ENCODE results near the gene FAM229A. TPM values are rescaled to one million over a fixed set of nuclear protein-coding genes. Genes with fewer than 3 reads are reported as not detected.

FAM229A gene
- total and polyA plus RNA-seq, 9 of the 15 experiments (the other 6 are each of a cell fraction or from before 2014, with no cell fraction given) = 0.04 to 21.6 (median 7.4) TPM

DNA sequence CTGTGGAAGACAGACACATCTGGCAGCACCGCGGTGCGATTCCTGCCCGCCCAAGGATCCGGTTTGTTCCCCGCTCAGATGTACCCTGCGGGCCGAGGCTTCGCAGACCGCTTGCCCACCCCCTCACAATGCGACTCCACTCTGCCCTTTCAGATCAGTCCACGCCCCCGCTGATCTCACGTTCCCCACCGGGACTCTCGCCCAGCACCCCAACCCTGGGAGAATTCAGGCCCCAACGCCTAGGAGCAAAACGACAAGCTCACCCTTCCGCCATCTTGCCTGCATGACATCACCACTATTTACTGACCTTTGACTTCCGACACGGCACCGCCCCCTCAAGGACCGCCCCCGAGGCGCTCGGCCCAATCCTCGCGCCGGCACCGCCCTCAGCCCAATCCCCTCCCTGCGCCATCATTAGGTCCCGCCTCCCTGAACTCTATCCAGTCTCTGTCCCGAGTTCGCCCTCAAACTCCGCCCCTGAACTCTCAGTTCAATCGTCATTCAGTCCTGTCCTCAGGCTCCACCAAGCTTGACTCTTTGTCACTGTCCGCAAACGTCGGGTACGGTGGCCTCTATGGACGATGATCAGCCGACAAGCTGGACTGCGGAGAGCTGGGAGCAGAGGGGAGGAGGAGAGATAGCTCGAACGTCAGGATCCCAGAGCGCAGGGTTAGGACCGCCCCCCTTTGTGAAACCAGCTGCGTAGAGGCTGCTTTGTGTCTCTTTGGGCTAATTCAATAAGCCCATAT lies 32.0 kb upstream of the FAM229A start, which contains the start of gene BSDC1 (continued):
- TF ChIP-seq ZBED1 (IDR thresholded peaks at IDR 0.05) (peak; percentile 83; the same call in 1 of the 2 replicates), SMC3 (conservative IDR thresholded peaks at IDR 0.05; ENCODE audit: insufficient read depth, low read depth, low read length) (no peak; the same call in 1 of the 2 replicates), HMGN3 (IDR thresholded peaks at IDR 0.05; ENCODE audit: borderline replicate concordance, extremely low read depth, insufficient read length, low read depth, low read length) (peak; percentile 83), ZNF232 (CRISPR knock-in tag; IDR thresholded peaks at IDR 0.05) (no peak; the same call in 1 of the 2 replicates), NRF1 (conservative IDR thresholded peaks at IDR 0.05 in 1 of 2, IDR thresholded peaks at IDR 0.05 in 1 of 2) (peak; percentile 87 to 89), NR2F6 (CRISPR knock-in tag; IDR thresholded peaks at IDR 0.05) (0 out of 2 replicates have a peak, but pooled peaks have one; percentile 63), NFXL1 (CRISPR knock-in tag; IDR thresholded peaks at IDR 0.05) (no peak), SREBF2 (CRISPR knock-in tag; IDR thresholded peaks at IDR 0.05) (no peak), PRMT5 (CRISPR knock-in tag; IDR thresholded peaks at IDR 0.05) (no peak), MEIS2 (IDR thresholded peaks at IDR 0.05; ENCODE audit: partially characterized antibody) (peak; percentile 95), KAT7 (CRISPR knock-in tag; IDR thresholded peaks at IDR 0.05; ENCODE audit: borderline replicate concordance) (peak; percentile 48; the same call in 1 of the 2 replicates)
- TF ChIP-seq, protein P1, sequence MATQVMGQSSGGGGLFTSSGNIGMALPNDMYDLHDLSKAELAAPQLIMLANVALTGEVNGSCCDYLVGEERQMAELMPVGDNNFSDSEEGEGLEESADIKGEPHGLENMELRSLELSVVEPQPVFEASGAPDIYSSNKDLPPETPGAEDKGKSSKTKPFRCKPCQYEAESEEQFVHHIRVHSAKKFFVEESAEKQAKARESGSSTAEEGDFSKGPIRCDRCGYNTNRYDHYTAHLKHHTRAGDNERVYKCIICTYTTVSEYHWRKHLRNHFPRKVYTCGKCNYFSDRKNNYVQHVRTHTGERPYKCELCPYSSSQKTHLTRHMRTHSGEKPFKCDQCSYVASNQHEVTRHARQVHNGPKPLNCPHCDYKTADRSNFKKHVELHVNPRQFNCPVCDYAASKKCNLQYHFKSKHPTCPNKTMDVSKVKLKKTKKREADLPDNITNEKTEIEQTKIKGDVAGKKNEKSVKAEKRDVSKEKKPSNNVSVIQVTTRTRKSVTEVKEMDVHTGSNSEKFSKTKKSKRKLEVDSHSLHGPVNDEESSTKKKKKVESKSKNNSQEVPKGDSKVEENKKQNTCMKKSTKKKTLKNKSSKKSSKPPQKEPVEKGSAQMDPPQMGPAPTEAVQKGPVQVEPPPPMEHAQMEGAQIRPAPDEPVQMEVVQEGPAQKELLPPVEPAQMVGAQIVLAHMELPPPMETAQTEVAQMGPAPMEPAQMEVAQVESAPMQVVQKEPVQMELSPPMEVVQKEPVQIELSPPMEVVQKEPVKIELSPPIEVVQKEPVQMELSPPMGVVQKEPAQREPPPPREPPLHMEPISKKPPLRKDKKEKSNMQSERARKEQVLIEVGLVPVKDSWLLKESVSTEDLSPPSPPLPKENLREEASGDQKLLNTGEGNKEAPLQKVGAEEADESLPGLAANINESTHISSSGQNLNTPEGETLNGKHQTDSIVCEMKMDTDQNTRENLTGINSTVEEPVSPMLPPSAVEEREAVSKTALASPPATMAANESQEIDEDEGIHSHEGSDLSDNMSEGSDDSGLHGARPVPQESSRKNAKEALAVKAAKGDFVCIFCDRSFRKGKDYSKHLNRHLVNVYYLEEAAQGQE (IDR thresholded peaks at IDR 0.05; ENCODE audit: borderline replicate concordance) = peak; percentile 44; the same call in 1 of the 2 replicates
- TF ChIP-seq, protein P1 (CRISPR knock-in tag; IDR thresholded peaks at IDR 0.05; ENCODE audit: low read depth) = peak; percentile 69; the same call in 1 of the 2 replicates
- TF ChIP-seq, protein P2, sequence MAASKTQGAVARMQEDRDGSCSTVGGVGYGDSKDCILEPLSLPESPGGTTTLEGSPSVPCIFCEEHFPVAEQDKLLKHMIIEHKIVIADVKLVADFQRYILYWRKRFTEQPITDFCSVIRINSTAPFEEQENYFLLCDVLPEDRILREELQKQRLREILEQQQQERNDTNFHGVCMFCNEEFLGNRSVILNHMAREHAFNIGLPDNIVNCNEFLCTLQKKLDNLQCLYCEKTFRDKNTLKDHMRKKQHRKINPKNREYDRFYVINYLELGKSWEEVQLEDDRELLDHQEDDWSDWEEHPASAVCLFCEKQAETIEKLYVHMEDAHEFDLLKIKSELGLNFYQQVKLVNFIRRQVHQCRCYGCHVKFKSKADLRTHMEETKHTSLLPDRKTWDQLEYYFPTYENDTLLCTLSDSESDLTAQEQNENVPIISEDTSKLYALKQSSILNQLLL (CRISPR knock-in tag; IDR thresholded peaks at IDR 0.05; ENCODE audit: borderline replicate concordance) = no peak
- TF ChIP-seq, protein P3, sequence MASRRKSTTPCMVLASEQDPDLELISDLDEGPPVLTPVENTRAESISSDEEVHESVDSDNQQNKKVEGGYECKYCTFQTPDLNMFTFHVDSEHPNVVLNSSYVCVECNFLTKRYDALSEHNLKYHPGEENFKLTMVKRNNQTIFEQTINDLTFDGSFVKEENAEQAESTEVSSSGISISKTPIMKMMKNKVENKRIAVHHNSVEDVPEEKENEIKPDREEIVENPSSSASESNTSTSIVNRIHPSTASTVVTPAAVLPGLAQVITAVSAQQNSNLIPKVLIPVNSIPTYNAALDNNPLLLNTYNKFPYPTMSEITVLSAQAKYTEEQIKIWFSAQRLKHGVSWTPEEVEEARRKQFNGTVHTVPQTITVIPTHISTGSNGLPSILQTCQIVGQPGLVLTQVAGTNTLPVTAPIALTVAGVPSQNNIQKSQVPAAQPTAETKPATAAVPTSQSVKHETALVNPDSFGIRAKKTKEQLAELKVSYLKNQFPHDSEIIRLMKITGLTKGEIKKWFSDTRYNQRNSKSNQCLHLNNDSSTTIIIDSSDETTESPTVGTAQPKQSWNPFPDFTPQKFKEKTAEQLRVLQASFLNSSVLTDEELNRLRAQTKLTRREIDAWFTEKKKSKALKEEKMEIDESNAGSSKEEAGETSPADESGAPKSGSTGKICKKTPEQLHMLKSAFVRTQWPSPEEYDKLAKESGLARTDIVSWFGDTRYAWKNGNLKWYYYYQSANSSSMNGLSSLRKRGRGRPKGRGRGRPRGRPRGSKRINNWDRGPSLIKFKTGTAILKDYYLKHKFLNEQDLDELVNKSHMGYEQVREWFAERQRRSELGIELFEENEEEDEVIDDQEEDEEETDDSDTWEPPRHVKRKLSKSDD (conservative IDR thresholded peaks at IDR 0.05; ENCODE audit: low read length) = no peak

Data from K562 (cell line).